GM19395 (cell line): Measurements from ENCODE around the gene IL20.
A peak's percentile ranks its signal among the peaks of the same experiment; 100 is the strongest.

Source experiments
- ATAC-seq: cut with Tn5 transposase; IDR thresholded peaks from one replicate; pipeline ENCODE4 v1.9.1; 2021; ENCODE audit warnings: mild to moderate bottlenecking, moderate library complexity; ENCODE audit not compliant: unreplicated experiment

IL20 gene, protein sequence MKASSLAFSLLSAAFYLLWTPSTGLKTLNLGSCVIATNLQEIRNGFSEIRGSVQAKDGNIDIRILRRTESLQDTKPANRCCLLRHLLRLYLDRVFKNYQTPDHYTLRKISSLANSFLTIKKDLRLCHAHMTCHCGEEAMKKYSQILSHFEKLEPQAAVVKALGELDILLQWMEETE

DNA sequence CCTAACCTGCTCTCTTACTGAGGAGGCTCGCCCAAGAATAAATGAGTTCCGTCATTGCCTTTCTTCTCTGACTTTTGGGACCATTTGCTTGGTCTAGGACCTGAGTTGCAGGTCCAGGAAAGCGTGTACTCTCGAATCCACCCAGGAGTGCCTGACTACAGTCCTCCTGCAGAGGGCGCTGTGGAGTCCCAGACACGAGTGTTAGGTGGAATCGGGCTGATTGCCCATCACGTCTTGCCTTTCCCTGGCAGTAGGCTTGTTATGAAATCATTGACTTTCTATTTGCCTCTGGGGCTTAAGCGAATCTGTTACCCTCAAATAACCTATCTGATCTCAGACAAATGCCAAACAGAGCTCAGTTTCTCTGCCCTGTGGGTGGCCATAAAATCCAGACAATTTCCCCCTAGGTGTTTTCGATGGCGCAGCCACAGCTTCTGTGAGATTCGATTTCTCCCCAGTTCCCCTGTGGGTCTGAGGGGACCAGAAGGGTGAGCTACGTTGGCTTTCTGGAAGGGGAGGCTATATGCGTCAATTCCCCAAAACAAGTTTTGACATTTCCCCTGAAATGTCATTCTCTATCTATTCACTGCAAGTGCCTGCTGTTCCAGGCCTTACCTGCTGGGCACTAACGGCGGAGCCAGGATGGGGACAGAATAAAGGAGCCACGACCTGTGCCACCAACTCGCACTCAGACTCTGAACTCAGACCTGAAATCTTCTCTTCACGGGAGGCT, at the start of gene IL20:
TSS of gene IL20 (plus strand) at position 685 of the 733 bp plus-strand sequence. CDS start 230 bp downstream, outside the sequence.
- no peak for ATAC-seq

DNA sequence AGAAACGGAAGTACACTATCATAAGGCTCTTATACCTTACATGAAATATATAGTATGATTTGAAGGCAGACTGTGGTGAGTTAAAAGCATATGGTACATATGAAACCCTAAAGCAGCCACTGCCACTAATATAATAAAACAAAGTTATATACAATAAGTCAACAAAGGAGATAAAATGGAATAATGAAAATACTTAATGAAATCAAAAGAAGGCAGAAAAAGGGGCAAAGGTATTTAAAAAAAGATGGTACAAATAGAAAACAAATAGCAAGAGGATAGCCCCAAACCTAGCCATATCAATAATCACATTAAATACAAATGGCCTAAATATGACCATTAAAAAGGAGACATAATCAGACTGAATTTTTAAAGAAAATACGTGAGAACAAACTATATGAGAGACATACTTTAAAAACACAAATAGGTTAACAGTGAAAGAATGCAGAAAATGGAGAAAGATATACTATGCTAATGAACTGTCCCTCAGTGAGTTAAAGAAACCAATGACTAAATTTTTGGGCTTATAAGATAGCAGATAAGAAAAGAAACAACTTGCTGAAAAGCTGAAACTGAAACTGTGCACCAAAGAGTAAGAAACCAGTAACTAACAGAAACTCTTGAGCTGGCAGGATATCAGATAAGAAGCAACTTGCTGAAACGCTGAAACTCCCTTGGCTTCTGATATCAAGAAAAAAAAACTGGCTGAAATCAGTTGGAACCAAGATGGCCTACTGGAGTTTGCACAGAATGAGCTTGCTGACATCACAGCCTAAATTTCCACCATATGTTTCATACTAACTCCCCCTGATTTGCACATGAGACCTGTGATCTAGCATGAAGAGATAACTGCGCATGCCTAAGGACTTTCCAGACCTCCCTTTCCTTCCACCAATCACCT, 48.8 kb upstream of the IL20 start:
- ATAC-seq = peak; percentile 82

DNA sequence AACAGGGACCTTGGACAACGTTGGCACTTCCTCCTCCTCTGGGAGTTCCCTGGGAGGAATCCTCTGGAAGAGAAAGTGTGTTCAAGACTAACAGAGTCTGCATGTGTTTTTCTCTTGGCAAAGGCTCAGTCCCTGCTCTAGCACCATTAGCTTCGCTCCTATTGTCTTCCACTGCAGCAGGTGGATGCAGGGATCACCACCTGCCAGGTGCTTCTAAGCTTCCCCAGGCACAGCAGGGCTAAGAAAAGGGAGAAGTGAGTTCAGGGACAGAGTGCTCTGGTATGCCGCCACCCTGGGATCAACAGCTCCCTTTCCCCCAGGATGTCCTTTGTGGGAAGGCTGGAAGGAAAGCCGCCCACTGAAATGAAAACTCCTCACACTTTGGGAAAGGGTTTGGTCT, 43.9 kb upstream of the IL20 start:
- ATAC-seq = no peak

DNA sequence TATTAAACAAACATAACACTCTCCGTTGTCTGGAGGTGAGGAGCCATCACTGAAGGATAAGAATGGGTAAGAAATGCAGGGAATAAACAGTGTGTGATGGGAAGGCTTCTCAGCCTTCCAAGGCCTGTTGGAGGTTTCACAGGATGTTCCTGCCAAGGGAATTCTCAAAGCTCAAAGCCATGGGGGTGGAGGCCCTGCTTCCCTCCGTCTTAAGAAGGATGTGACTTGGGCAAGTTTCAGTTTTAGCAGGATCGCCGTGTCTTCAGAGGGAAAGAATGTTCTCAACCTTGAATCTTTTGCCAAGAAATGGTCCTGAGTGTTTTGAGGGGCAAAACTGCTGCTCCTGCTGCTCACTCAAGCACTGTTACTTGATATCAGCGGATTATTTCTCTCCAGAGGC, 41.7 kb upstream of the IL20 start:
- no peak for ATAC-seq

DNA sequence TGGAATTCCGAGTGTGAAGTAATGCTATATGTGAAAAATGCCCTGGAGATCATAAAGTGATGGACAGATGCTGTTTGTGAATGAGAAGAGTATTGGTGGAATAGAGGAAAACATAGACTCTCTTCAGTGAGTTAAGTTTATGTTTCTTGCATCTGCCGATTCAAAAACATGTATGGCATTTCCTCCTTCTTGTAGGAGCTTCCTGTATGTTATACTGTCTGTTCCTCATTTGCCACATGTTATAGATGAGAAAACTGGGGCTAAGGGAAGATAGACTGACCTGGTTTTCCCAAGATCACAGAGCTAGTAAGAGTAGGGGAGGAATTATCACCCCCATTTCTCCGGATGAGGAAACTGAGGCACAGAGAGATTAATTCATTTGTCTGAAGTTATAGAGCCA, 41.1 kb upstream of the IL20 start:
- no peak for ATAC-seq

DNA sequence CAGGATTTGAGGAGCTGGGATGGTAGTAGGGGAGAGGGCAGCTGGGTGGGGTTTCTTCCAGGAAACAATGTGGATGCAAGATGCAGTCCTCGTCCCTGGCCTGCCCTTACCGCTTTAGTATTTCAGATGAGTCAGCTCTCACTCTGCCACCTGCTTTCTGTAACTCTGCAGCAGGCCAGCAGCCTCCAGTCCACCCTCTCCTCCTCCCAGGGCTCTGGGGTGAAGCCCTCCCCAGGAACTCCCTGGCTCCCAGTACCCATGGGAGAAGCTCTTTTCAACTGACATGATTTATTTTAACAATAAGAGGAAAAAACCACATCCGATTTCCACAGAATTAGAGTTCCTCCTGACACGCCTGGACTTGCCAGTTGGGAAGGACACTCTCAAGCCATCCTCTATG, 39.0 kb upstream of the IL20 start:
- no peak for ATAC-seq

DNA sequence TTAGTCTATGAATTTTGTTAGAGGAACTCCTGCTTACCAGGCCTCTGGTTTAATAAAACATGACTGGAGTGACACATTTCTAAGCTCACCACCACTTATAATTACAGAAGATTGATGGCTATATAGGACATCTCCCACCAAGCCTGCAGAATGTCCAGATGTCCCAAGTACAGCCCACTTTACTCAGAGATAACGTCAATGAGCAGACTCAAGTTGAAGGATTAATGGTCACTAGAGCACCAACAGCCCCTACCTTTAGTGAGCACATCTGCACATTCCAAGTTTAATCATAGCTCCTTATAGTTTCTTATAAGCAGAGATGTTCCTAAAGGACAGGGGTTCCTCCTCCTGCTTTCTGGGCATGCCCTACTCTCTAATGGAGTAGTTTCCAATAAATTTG, 37.4 kb upstream of the IL20 start:
- ATAC-seq = no peak

DNA sequence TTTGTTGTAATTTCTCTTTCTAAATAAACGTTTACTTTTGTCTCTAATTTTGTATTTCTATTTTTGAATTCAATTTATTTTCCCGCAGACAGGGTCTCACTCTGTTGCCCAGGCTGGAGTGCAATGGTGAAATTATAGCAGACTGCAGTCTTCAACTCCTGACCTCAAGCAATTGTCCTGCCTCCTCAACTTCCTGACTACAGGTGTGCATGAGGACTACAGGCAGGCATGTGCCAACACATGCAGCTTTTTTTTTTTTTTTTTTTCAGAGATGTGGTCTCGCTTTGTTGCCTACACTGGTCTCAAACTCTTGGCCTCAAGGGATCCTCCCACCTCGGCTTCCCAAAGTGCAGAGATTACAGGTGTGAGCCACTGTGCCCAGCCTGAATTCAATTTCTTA, 36.7 kb upstream of the IL20 start:
- ATAC-seq = no peak

DNA sequence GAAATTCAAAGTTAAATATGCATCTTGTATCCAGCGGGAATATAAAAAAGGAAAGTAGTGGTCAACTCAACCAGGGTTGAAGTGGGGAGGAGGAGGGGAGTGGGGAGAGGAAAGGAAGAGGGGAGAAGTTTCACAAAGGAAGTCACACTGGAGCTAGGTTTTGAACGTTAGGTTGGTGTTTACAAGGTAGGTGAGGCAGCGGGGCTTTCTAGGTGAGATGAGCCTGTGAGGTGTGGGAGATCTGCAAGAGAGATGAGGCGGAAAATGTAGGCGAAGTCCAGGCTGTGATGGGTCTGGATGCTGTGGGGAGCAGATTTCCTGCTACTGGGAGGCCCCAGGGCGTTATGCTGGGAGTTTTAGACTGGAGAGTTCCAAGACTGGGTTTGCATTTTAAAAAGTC, 36.1 kb upstream of the IL20 start:
- ATAC-seq = no peak

DNA sequence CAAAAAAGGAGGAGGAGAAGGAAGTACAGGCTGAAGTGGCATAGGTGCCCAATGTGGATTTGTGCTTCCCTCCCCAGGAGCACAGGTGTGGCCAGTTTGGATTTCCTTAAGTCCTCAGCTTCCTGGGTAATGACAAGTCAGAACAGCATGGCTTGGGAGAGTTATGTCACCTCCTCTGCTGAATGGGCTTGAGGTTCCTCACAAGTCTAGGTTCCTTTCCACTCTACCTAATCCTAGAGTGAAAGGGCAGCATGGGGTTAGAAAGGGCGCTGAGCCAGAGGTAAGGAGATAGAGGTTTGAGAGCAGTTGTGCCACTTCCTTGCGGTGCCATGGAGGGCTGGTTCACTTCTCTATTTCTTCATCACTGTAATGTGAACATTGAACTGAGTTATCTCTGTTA, 35.5 kb upstream of the IL20 start:
- ATAC-seq = no peak

DNA sequence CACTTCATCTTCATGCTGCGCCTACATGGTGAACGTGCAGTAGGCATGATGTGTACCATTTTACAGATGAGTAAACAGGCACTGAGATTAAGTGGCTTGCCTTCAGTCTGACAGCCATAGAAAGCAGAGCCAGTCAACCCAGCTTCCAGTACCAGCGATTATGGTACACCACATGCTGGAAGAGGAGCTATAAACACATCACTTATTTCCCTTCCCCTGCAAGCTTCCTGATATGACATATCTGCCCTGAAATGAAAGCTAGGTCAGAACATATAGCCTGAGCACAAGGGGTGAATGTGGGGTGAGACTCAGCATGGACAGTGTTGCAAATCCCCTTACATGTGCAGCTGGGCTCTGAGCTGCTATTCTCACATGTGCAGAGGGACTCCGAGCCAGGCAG, 33.8 kb upstream of the IL20 start:
- ATAC-seq = no peak

DNA sequence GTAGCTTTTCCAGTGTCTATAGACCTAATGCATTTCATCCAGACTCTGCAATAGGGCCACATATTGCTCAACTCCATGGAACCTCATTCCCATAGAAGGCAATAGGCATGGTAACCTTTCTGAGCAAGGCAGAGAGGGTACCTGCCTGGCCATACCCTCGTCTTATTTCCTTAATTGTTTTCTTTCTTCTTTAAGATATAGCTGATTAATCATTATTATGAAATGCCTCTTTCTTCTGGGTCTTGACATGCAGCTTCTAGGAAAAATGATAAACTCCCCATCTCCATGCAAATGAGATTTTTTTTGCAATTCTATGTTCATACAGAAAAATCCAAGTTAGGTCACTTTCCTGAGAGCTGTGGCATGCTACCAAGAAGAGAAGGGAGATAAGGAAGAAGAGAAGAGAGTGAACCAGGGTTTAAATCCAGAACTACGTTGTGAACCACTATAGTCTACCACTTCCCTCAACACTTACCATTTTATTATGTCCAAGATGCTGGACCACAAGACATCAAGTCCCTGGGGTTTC, 33.0 kb upstream of the IL20 start:
- no peak for ATAC-seq

DNA sequence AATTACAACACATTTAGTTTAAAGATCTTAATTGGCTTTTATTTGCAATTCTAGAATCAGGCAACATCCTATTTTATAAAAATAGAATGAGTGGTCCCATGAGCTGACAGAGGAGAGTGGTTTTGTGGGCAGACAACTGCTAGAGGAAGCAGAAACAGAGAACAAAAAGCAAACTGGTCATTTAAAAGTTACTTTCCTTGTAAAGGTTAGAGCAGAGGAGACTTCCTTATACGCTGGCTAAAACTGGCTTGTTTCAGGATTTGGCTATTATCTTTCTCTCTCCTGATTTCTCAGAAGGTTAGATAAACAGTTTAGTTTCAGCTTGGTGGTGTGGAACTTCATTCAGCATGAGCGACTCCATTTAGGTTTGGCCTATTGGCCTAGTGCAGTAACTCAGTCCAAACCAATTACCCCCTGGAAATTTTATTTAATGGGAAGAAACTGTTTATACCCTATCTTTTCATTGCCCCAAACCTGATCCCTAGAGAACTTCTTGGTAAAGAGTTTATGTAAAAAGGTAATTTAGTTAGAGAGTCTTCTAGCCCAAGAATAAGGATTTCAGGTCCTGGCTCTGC, 32.2 kb upstream of the IL20 start:
- no peak for ATAC-seq

DNA sequence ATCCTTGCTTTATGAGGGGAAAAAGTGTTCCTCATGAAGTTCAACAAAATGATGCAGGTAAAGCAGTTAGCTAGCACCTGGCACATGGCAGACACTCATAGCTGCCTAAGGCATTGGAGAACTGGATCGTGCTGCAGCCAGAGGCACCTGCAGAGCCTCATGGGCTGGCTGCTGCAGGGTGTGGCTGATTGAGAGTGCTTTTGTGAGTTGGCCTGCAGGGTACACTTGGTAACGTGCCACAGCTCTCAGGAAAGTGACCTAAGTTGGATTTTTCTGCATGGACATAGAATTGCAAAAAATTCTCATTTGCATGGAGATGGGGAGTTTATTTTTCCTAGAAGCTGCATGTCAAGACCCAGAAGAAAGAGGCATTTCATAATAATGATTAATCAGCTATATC, 31.6 kb upstream of the IL20 start:
- ATAC-seq = no peak

DNA sequence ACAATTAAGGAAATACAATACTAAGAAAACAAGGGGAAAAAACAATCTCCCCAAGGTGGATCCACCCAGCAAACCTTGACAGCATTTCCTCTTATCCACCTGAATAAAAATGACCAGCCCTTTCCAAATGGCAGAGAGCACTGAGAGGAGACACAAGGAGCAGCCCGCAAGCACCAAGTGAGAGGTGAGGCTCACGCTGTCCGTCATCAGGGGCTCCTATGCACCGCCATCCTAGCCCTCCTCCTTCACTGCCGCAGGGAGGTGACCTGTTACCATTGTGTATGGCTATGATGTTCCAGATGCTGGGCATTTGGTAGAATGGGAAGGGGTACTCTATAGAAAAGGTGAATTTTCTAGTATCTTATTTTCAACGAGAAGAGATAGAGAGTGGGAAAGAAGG, 31.2 kb upstream of the IL20 start:
- ATAC-seq = no peak

DNA sequence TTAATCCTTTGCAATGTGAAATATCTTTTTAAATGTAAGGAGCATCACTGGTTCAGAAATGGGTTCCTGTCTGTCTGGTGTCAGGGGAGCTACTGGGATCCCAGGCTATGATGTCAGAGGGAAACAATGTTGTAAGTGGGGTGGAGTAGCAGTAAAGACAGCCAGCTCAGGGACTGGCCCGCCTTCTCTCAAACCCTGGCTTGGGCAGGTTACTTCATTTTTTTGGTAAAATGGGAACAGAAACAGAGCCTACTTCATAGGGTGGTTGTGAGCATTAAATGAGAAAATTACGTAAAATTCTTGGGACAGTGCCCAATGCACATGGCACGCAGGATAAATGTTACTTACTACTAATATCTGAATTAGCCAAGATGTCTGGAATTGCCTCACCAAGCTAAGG, 30.7 kb upstream of the IL20 start:
- no peak for ATAC-seq

DNA sequence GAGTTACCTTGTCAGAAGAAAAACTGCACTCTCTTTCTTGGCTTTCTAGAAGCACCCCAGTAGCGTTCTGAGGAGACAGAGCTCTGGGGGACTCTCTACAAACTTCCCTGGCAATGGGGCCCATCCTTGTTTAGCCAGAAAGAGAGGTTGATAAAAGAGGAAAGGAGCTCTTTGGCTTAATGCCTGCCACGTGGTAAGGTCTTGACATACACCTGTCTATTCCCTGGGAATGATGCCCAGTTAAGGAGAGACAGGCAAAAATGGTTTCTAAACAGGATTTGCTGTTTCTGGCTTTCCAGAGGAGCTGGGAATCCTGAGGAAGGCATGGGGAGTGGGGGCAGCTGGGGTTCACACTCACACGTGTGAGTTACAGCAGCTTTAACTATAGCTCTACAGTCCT, 30.2 kb upstream of the IL20 start:
- no peak for ATAC-seq

DNA sequence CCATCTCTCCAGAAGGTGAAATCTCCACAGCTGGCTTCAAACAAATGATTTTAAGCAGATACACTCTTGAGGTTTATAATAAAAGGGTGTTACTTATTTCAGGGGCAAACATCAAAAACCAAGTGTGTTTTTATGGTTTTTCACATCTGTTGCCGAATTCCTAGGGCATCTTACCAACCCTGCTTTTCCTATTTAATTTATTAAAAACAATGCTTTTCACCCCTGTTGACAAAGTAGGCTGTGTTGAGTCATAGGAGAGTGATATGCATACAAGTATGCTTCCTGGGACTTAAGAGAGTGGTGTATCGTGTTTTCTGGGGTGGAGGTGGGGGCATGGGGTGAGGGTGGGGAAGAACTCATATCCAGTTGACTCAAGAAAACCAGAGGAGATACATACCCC, 29.3 kb upstream of the IL20 start:
- ATAC-seq = no peak

DNA sequence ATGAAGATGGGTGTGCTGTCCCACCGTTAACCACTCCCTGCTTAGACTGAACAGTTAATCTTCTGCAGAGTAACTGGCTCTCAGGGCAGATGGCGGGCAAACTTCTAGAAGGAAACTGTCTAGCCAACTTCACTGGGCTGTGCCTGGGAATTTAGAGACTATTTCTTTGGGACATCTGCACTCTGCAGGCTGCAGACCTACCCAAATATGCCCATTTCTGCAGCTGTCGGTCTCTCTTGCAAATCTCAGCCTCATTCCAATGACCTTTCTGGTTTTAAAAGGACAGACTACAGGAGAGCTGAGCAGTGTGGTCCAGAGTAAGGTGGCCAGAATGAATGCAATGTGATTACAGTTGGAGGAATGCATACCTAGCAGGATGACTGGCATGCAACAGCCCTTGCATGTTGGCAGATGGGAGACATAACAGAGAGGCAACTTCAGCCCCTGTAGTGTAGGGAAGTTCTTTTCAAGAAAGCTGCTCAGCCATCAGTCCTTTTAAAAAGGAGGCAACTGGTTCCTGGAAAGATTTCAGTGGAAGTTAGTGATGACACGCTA, 26.3 kb upstream of the IL20 start:
- no peak for ATAC-seq

DNA sequence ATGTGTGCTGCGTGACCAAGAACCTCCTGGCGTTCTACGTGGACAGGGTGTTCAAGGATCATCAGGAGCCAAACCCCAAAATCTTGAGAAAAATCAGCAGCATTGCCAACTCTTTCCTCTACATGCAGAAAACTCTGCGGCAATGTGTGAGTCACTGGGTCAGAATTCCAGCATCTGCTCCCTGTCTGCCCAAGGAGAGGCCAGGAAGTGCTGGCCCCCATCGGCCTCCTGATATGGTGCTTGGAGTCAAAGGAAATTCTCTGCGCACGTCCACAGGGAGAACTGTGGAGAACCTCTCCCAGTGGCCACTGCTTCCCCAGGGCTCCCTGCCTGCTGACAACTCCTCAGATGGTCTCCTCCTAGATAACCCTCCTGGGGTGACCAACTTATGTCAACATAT, 25.6 kb upstream of the IL20 start:
- no peak for ATAC-seq
